Stimulated activated CD8-positive, alpha-beta memory T cell treated with anti-CD3 and anti-CD28 coated beads, Interleukin-15, amount 100 ng/mL, for 24 hours (primary cell): ENCODE data around the gene THAP3.

ENCODE experiments used
- DNase-seq: peaks from one replicate; pipeline ENCODE4 v3.0.0-alpha.2; 2020; ENCODE audit warnings: low read depth

Gene THAP3

DNA sequence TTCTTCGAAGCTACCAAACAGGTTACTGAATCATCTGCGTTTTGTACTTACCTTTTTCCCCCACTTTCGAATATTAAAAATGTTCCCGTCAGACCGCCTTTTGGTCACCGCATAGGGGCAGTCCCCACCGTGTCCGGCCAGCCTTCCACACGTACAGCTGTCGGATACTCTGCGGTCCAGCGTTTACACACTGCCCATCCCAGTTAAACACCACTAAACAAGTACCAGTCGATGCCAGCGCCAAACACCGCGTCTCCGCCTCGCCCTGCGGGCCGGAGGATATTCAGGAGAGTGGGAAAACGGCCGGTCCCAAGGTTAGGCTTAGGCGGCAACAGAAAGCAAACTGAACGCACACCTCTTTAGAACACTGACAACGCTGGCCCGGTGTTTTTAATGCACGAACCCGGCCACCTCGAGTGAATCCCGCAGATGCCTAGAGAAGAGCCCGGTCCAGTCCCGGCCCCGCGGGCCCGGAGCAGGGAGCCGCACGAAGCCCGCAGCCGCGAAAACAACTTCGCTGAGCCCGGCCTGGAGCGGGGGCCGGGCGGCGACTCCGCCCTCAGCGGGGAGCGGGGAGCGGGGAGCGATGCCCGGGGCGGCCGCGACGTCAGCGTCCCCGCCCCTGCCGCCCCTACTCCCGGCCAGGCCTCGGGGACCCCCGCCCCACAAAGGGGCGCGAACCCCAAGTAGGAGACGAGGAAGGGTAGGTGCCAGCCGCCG lies 11.9 kb upstream of the THAP3 start:
- no peak for DNase-seq

- peak; percentile 98 for DNase-seq
These were observed 11.2 kb upstream of the THAP3 start, which contains the start of gene PHF13 for GRCh38 chr1:6613361-6614018. PHF13 (plus strand) TSS chr1:6613731; CDS start chr1:6614067, 336 bp downstream.

DNA sequence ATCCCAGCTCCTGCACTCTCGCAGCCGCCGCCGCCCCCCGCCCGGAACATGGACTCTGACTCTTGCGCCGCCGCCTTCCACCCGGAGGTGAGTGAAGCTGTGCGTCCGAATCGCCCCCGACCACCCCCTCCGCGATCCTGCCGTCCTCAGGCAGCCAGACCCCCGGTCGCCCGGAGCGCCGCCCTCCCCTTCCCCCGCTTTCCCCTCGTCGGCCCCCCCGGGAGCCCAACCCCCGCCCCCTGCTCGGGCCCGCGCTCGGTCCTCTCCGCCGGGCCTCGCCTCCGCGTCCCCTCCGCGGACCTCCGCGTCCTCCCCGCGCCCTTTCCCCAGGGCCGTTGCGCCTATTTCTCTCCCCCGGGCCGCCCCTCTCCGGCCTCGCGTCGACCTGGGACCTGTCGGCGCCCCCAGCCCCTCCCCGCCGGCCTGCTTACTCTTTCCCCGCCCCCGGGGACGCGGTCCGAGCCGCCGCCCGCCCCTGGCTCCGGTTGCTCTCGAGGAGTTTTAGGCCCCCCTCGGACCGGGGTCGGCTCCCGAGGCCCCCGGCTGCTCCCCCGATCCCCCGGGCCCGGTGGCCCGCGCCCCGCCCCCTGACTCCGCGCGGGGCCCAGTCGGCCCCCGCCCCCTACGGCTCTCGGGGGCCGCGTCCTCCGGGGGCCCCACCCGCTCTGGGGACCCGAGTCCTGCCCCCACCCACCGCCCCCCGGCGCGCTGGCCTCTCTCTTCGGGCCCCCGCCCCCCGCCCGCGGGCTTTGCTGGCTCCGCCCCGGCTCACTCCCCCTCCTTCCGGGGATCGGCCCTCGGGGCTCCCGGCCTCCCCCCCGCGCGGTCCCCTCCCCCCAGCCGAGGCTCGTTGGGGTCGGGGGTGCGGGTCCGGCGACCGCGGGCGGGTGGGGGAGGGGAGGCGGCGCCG lies 10.4 kb upstream of the THAP3 start:
- DNase-seq: peak; percentile 37

DNA sequence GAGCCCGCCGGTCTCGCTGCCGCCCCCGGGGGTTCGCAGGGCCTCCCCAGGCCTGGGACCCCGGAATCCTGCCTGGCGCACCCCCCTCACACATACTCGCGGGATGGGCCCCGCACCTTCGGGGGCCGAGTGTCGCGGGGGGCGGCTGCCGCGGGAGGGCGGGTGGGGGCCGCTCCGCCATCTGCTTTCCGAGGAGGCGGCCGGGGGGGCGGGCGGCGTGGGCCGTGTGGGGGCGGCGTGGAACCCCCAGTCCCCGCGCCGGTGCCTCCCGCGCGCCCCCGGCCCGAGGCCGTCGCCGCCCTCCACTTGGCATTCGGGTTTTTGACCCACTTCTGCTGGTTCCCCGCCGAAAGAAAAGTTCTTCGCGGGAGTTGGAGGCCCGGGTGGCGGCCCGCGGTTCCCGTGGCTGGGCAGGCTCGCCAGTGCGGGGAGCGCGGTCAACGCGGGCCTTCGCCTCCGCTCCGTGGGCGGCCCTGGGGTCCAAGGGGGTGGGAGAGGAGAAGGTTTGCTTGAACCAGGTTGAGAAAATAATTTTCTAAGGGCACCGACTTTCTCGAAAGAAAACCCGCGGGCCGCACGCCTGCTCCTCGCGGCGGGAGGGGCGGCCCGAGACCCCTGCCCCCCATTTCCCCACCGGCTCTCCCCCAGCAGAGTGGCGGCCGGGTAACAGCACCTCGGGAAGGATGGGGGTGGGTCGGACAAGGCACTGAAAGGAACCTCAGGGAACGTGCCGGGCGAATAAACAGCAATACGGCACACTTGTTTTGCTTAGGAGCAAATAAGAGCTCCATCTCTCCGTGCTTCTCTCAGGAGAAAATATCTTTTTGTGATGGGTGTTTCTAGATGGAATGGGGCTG lies 9.5 kb upstream of the THAP3 start:
- DNase-seq: no peak

DNA sequence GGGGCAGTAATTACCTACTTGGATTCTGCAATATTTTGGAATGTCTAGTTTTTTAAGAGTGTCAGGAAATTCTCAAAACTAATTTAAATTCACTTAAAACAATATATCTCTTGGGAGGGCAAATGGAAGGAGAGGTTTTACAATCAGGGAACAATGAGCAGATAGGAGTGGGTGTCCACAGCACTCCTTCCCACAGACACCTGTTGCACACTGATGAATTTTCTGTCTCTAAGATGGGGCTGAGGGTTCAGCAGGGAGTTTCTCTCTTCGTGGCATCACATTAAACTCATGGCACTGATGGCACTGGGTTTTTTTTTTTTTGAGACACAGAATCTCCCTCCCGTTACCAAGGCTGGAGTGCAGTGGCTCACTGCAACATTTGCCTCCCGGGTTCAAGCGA lies 5.6 kb upstream of the THAP3 start:
- DNase-seq: no peak

- DNase-seq: no peak
These were observed 3.0 kb upstream of the THAP3 start for GRCh38 chr1:6621429-6622391.

- no peak for DNase-seq
These were observed 2.1 kb upstream of the THAP3 start for GRCh38 chr1:6622396-6623152.

DNA sequence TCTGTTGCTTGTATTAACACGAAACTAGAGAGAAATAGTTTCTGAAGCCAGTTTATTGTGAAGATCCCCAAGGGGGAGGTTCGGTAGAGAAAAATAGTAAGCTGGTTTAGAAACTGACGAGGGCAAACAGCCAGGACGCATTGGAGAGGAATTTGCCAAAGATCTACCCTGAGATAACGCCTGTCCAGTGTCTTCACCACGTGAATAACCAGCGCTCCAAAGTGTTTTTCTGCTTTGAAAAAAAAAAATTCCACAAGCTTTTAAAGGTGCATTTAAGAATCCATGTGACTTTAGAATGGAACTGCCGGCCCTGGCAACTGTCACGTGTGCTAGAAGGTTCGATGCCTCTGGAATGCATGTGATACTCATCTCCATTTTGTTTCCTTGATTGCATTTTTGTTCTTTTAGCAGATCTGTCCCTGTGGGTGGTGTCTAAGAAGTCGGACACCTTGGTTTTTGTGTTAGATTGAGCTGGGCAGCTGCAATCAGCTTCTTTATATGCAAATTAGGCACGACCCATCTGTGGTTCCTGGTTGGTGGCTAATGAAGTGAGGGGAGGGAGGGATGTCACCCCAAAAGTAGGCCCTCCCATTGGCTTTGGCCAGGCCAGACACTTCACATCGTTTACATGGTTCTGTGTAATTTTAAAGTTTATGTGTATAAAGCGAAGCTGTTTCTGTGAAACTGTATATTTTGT lies 1.3 kb upstream of the THAP3 start:
- no peak for DNase-seq

DNA sequence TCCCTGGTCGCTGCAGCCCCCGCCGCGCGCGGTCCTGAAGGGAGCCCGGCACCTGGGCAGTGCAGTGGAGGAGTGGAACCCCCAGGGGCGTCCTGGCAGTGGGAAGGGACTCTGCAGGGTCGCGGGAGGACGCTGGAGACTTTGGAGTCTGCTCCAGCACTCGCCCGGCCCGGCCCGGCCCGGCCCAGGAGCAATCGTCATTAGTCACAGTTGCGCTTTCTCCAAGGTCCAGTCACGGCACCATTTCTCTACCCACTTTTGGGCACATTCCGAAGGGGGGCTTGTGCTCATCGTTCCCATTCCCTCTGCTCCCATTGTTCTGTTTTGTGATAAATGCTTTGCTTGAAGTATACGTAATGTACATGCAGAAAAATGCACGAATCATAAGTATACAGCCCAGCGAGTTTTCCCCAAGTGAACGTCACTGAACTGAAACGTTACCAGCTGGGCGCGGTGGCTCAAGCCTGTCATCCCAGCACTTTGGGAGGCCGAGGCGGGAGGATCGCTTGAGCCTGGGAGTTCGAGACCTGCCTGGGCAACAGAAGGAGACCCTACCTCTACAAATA lies 999 bp downstream of the THAP3 start:
- DNase-seq: no peak

DNA sequence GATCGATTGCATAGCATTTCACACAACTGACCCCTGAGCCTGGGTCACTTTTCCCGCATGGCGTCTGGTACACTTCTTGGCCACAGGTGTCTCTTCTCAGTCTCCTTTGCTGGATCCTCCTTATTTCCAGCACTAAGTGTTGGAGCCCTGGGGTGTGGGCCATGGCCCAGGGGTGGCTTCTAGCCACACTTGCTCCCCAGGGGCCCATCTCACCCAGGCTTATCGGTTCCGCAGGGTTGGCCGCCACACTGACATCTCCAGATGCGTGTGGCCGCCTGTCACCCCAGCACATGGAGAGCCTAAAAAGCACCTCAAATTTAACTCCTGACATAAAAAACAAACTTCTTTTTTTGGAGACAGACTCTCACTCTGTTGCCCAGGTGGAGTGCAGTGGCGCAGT lies 2.4 kb downstream of the THAP3 start:
- no peak for DNase-seq

DNA sequence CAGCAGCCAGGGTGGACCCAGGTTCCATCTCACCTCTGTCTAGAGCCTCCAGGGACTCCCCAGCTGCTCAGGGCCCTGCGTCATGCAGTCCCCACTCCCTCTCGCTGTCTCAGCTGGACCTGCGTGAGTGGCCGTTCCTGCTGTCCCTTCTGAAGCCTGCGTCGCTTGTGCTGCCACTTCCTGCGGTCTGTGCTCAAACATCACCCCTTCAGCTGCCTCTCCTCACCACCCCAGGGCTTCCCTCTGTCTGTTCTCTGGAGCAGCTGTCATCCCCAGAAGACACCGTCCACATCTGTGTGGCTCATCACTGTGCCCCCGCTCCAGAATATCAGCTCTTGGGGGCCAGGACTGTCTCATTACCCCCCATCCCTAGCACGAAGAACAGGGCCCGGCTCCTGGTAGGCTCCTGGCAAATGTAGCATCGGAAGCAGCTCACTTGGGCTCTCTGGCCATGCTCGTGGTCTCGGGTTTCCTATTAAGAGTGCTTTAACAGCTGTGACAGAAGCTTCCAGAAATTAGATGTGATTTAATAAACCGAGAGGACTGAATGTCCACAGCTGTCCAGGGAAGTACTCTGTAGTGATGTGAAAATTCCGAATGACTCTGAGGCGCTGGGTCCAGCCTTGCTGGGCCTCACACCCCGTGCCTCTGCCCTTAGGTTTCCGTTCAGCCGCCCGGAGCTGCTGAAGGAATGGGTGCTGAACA lies 3.3 kb downstream of the THAP3 start:
- no peak for DNase-seq

GRCh38 chr1:6628971-6629479 lies 4.4 kb downstream of the THAP3 start:
- DNase-seq: no peak

GRCh38 chr1:6630027-6630426 lies 5.4 kb downstream of the THAP3 start:
- no peak for DNase-seq

- no peak for DNase-seq
These were observed 6.4 kb downstream of the THAP3 start for GRCh38 chr1:6631058-6631457.

- no peak for DNase-seq
These were observed 8.2 kb downstream of the THAP3 start for GRCh38 chr1:6632588-6633514.

DNA sequence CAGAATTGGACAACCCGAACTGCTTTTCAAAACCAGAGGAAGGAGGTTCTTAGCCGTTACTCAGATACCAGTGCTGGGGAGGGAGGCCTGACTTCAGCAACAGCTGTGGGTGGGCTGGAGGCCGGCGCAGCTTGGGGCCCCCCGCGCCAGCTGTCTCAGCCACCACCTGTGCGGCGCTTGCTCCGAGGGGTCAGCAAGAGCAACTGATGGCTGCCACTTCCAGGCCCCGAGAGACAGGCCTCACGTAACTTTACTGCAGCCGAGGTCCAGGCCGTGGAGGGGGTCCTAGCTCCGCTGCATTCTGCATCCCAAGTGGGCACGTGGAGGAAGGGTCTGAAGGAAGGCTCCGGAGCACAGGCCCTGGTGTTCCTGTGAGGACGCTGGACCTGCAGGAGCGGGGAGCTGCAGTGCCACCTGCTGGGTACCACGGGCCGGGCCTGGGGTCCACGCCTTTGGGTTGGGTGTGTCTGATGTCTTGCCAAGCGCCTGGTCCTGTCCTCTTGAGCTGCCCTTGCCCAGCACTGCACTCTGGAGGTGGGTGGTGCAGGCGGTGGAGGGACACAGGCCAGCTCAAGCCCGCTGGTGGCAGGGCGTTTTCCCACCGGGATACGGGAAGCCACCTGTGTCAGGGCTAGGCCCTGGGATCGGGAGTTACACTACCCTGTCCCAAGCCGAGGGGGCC lies 9.8 kb downstream of the THAP3 start:
- DNase-seq: no peak
